Frontal cortex (tissue), 4 donors: ENCODE results near the gene NT5DC2. TPM values are rescaled to one million over a fixed set of nuclear protein-coding genes. Genes with fewer than 3 reads are reported as not detected.

Experiments
- DNase-seq, 2 donors: peaks; one replicate each; pipeline ENCODE4 v3.0.0; 2012; ENCODE audit warnings: low spot score in 2 of 2
- FAIRE-seq: peaks from 2 replicates; lab custom pipeline; 2012; peaks lifted over from hg19 to GRCh38; lab: Jason Lieb, UNC
- small RNA-seq: library from RNA; depleted of rRNA; stranded (forward); fragments of <200 nt; gene quantifications from one replicate; pipeline ENCODE3, GENCODE V24; 2014
- total RNA-seq: library from RNA; depleted of rRNA; stranded (reverse); fragments of >200 nt; gene quantifications from one replicate; pipeline ENCODE4 v1.2.3, GENCODE V29; 2014
- donor health status: control.
- donor health status: control.
- donor health status: control.

The NT5DC2 gene
- total RNA-seq, 1 donor from 2014 or later: 39.9 TPM

- DNase-seq (no peak), FAIRE-seq (no peak)
Observed at GRCh38 chr3:52477076-52477795, 56.4 kb downstream of the NT5DC2 start.

Small RNAs within 50 kb of the gene (small RNA-seq; reads per million reads assigned to genes)
- gene RNU6-856P: not detected
- gene RNU6ATAC16P: not detected

Other genes with a start within 250 kb of the NT5DC2 start
- 2.0 TPM for gene GLYCTK, start 246.0 kb downstream of the NT5DC2 start, total RNA-seq
- gene DNAH1, start 217.5 kb downstream of the NT5DC2 start, total RNA-seq: 1.2 TPM
- 115 TPM for gene BAP1, start 123.8 kb downstream of the NT5DC2 start, total RNA-seq
- gene PHF7, start 123.2 kb downstream of the NT5DC2 start, total RNA-seq: 7.3 TPM
- gene SEMA3G, start 88.8 kb downstream of the NT5DC2 start, total RNA-seq: 4.1 TPM
- 0.41 TPM for gene TNNC1, start 79.8 kb downstream of the NT5DC2 start, total RNA-seq
- gene NISCH, start 78.3 kb downstream of the NT5DC2 start, total RNA-seq: 58.7 TPM
- gene STAB1, start 38.5 kb downstream of the NT5DC2 start, total RNA-seq: 13.9 TPM
- gene UQCC5, start 2.7 kb upstream of the NT5DC2 start, total RNA-seq: 2.0 TPM
- gene PBRM1, start 152.1 kb upstream of the NT5DC2 start, total RNA-seq: 181 TPM
- gene GNL3, start 152.2 kb upstream of the NT5DC2 start, total RNA-seq: 70.1 TPM
- 57.9 TPM for gene GLT8D1, start 171.9 kb upstream of the NT5DC2 start, total RNA-seq
- 39.9 TPM for gene SPCS1, start 172.2 kb upstream of the NT5DC2 start, total RNA-seq
- 53.4 TPM for gene NEK4, start 237.1 kb upstream of the NT5DC2 start, total RNA-seq
- not detected for gene ITIH1, start 243.7 kb upstream of the NT5DC2 start, total RNA-seq